ENCODE measurements around the gene POU3F2.

Gene POU3F2

GRCh38 chr6:98797217-98797994 is 37.0 kb upstream of the POU3F2 start:
- no peak for TF ChIP-seq CTCF (IDR thresholded peaks at IDR 0.05)
- Histone ChIP-seq H3K4me1 (no peaks in the 10 kb centered on the region), H3K27ac (no peak overlapping the region), H3K36me3 (ENCODE audit: control insufficient read depth, insufficient read depth, low read length) (no peaks in the 10 kb centered on the region), H2AFZ (no peak overlapping the region), H3K9me3 (ENCODE audit: control insufficient read depth, low read length) (no peaks in the 10 kb centered on the region), H3K27me3 (ENCODE audit: control insufficient read depth, insufficient read depth, low read length) (no peaks in the 10 kb centered on the region), H3K79me2 (no peaks in the 10 kb centered on the region), H3K4me3 (ENCODE audit: low read depth, low read length) (no peak overlapping the region), H3K9ac (no peak overlapping the region), H3K4me2 (ENCODE audit: low read length) (no peak overlapping the region)

GRCh38 chr6:98800866-98801265 is 33.5 kb upstream of the POU3F2 start:
- Histone ChIP-seq H3K27me3 (ENCODE audit: control insufficient read depth, insufficient read depth, low read length) (no peaks in the 10 kb centered on the region), H3K4me1 (no peaks in the 10 kb centered on the region)

GRCh38 chr6:98808541-98809210 is 25.7 kb upstream of the POU3F2 start:
- Histone ChIP-seq H3K36me3 (ENCODE audit: control insufficient read depth, insufficient read depth, low read length) (no peaks in the 10 kb centered on the region), H3K4me3 (ENCODE audit: low read depth, low read length) (no peak overlapping the region), H3K27me3 (ENCODE audit: control insufficient read depth, insufficient read depth, low read length) (no peaks in the 10 kb centered on the region), H3K27ac (no peak overlapping the region), H2AFZ (no peak overlapping the region), H3K9ac (no peak overlapping the region), H3K4me1 (no peaks in the 10 kb centered on the region), H3K79me2 (no peaks in the 10 kb centered on the region), H3K4me2 (ENCODE audit: low read length) (no peak overlapping the region), H3K9me3 (ENCODE audit: control insufficient read depth, low read length) (no peaks in the 10 kb centered on the region)
- no peak for TF ChIP-seq CTCF (IDR thresholded peaks at IDR 0.05)

More at GRCh38 chr6:98800866-98801265, 33.5 kb upstream of the POU3F2 start:
- Histone ChIP-seq H3K27ac (no peak overlapping the region), H3K4me3 (ENCODE audit: low read depth, low read length) (no peak overlapping the region), H2AFZ (no peak overlapping the region), H3K4me2 (ENCODE audit: low read length) (no peak overlapping the region), H3K79me2 (no peaks in the 10 kb centered on the region), H3K9ac (no peak overlapping the region), H3K9me3 (ENCODE audit: control insufficient read depth, low read length) (no peaks in the 10 kb centered on the region), H3K36me3 (ENCODE audit: control insufficient read depth, insufficient read depth, low read length) (no peaks in the 10 kb centered on the region)
- no peak for TF ChIP-seq CTCF (IDR thresholded peaks at IDR 0.05)

- no peaks in the 10 kb centered on the region for H3K79me2 ChIP-seq
- H3K36me3 ChIP-seq (ENCODE audit: control insufficient read depth, insufficient read depth, low read length) = no peaks in the 10 kb centered on the region
- H3K27ac ChIP-seq = no peak overlapping the region
- no peaks in the 10 kb centered on the region for H3K9me3 ChIP-seq (ENCODE audit: control insufficient read depth, low read length)
- H3K4me3 ChIP-seq (ENCODE audit: low read depth, low read length) = no peak overlapping the region
- H3K4me2 ChIP-seq (ENCODE audit: low read length) = no peak overlapping the region
- no peaks in the 10 kb centered on the region for H3K27me3 ChIP-seq (ENCODE audit: control insufficient read depth, insufficient read depth, low read length)
- no peaks in the 10 kb centered on the region for H3K4me1 ChIP-seq
- no peak overlapping the region for H3K9ac ChIP-seq
- TF ChIP-seq CTCF (IDR thresholded peaks at IDR 0.05) = no peak
- no peak overlapping the region for H2AFZ ChIP-seq
Measured at GRCh38 chr6:98812220-98812619, 22.2 kb upstream of the POU3F2 start.

All from parathyroid adenoma (tissue), 2 donors.